Left kidney (tissue), 2 donors: ENCODE measurements around the gene CACNB4. TPM values are rescaled to one million over a fixed set of nuclear protein-coding genes. Genes with fewer than 3 reads are reported as not detected.
"Not testable (repeated sequence)": the region's sequence is repeated elsewhere in the genome, so short reads cannot be mapped to it uniquely, and the experiment has no call there.

ENCODE experiments used
- DNase-seq: peaks from one replicate; pipeline ENCODE4 v3.0.0-alpha.2; 2013
- polyA plus RNA-seq: library from polyadenylated mRNA; unstranded; fragments of 120-200 nt; gene quantifications from one replicate; pipeline ENCODE4 v1.2.1, GENCODE V29; 2013; ENCODE audit not compliant: insufficient read length

Gene CACNB4
- polyA plus RNA-seq, 1 donor, result 15.5 TPM

DNA sequence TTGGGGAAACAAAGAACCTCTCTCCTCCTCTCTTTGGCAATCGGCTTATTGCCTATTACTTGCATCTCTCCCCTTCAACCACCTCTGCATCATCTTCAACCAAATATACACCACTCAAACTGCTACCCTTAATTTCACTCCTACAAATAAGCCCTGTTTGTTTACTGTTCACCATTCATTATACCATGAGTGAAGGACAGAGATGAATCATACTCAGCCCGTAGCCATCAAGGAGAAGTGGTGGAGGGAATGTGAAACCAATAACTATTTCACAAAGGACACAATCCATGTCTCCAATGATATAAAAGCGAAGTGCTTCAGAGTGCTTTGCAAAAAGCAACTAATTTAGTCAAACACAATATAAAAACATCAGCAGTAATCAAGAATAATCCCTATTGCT is 76.8 kb downstream of the CACNB4 start:
- DNase-seq, result no peak

DNA sequence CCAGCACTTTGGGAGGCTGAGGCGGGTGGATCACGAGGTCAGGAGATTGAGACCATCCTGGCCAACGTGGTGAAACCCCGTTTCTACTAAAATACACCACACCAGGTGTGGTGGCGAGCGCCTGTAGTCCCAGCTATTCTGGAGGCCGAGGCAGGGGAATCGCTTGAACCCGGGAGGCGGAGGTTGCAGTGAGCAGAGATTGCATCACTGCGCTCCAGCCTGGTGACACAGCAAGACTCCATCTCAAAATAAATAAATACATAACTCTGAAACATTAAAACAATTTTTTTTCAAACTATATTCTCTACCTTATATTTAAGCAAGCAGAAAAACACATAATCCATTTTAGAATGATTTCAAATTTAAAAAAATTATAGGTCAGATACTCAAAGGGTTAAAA is 77.8 kb downstream of the CACNB4 start:
- not testable (repeated sequence) for DNase-seq

DNA sequence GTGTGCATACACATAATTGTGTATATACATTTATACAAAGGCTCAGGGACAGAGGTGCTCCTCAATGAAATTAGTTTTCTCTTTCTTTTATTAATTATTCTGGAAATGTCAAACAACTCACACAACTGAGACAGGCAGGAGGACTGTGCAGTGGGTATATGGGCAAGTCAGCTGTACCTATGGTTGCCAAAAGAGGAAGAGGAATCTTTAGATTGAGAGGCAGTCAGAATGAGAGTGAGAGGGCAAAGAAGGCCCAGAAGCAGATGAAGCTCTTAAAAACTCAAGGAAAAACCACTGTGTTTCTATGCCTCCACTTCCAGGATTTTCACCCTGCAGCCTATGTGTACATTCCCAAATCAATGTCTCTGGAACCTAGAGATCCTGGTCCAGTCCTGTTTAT is 79.1 kb downstream of the CACNB4 start:
- DNase-seq, result no peak

- DNase-seq, result no peak
Observed at GRCh38 chr2:152016181-152017120, 82.4 kb downstream of the CACNB4 start.

GRCh38 chr2:152015552-152015951 is 83.3 kb downstream of the CACNB4 start:
- no peak for DNase-seq

- no peak for DNase-seq
Observed at GRCh38 chr2:152012697-152013096, 86.1 kb downstream of the CACNB4 start.

DNA sequence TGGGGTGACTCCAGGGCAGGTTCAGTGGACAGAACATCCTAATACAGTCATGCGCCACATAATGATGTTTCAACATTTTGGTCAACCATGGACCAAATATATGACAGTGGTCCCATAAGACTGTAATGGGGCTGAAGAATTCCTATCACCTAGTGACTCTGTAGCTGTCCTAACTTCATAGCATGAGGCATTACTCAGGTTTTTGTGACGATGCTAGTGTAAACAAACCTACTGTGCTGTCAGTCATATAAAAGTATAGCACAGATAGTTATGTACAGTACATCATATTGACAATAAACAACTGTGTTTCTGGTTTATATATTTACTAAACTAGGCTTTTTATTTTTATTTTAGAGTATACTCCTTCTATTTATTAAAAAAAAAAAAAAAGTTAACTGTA is 87.1 kb downstream of the CACNB4 start:
- no peak for DNase-seq

GRCh38 chr2:152005607-152006006 is 93.2 kb downstream of the CACNB4 start:
- no peak for DNase-seq

DNA sequence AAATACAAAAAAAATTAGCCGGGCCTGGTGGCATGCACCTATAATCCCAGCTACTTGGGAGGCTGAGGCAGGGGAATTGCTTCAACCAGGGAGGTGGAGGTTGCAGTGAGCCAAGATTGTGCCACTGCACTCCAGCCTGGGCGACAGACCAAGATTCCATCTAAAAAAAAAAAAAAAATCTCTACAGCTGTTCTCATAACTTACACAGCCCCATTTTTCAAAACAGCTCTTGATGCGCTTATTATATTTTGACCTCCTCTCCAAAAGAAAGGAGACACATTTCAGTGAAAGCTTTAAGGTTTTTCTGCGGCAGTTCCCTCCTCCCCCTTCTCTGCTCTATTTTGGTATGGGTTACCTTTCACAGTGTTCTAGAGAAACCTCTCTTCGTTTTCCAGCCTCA is 95.6 kb downstream of the CACNB4 start:
- not testable (repeated sequence) for DNase-seq

DNA sequence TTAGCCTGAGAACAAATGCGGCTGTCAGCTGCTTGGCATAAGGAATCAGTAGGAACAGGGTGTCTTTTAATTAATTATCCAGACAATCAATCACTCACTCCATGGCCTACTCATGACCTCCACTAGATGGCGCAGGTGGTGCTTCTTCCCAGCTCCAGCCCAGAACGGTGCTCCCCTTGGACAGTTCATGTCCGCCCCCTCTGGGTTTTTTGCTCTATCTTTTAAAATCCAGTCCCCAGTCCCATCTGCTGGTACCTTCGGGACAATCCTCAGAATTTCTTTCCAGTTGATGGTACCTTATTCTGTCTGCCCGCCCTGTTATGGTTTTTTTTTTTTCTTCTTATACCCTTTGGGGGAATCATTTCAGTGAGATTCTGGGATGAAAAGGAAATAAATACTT is 99.8 kb downstream of the CACNB4 start:
- no peak for DNase-seq

DNA sequence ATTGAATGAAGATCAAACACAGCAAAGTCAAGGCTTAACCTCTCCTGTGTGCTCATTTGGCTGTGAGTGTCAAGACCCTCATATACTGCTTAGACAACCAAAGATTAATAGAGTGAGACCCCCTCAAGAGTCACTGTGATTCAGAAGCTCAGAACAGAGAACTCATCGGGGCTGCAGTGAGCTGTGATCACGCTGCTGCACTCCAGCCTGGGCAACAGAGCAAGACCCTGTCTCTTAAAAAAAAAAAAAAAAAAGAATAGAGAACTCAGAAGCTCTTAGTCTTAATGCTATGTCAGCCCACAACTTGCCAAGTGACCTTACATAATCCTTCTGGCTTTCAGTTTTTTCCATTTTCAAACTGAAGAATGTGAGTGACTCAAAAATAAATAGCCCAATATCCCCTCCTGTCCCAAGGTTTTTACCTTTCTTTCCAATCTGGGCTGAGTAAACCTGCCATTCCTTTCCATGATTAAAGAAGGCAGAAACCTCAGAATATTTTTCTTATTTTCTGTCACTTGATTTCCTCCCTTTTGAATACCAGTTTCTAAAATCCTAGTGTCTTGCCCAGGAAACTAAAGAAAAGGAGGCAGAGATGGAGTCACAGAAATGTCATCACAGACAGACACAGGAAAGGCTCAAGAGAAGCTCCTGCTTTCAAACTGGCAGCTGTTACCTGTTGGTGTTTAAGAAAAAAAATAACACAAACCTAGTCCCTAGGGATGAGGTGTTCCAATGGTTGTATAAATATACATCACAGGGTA is 102.4 kb downstream of the CACNB4 start:
- DNase-seq, result no peak

DNA sequence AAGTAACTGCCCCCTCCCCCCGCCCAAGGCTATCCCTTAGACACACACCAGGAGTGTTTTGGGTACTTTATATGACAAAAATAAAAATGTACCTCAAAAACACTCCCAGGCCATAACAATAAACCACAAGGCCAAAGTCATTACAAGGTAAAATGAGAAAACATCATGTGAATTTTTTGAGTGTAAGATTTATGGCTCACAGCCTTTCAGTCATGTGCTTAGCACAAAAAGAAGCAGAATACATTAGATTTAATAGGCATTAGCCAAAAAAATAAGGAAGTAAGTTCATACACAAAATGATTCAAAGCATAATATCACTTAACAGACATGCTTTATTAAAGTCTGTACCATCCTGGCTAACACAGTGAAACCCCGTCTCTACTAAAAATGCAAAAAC is 103.7 kb downstream of the CACNB4 start:
- DNase-seq, result no peak

DNA sequence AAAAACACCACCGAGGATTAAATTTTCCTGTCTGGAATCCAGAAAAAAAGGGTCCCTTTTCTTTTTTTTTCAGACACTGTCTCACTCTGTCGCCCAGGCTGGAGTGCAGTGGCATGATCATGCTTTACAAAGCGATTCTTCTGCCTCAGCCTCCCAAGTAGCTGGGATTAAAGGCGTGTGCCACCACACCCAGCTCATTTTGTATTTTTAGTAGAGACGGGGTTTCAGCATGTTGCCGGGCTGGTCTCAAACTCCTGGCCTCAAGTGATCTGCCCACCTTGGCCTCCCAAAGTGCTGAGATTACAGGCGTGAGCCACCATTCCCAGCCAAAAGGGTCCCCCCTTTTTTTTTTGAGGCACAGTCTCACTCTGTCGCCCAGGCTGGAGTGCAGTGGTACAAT is 104.7 kb downstream of the CACNB4 start:
- DNase-seq, result not testable (repeated sequence)

DNA sequence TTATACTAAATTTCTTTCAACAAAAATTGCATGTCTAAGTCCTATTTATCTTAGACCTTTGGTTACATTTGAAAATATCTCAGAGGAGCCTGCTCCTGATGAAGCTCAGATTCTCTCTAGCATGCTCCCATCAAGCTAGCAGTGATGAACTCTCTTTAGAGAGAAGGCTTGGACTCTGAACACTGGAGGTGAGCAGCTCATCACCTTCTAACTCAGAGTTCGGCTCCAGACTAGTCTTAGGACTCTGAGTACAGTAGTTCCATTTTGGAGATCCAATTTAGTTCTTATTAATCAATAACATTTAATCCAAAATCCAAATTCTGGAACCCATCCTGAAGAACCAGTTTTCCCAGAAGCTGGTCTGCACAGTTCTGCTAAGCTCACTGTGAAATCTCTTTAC is 107.8 kb downstream of the CACNB4 start:
- DNase-seq, result no peak

GRCh38 chr2:151989378-151989777 is 109.5 kb downstream of the CACNB4 start:
- DNase-seq, result no peak

- no peak for DNase-seq
Observed at GRCh38 chr2:151987484-151987883, 111.4 kb downstream of the CACNB4 start.

DNA sequence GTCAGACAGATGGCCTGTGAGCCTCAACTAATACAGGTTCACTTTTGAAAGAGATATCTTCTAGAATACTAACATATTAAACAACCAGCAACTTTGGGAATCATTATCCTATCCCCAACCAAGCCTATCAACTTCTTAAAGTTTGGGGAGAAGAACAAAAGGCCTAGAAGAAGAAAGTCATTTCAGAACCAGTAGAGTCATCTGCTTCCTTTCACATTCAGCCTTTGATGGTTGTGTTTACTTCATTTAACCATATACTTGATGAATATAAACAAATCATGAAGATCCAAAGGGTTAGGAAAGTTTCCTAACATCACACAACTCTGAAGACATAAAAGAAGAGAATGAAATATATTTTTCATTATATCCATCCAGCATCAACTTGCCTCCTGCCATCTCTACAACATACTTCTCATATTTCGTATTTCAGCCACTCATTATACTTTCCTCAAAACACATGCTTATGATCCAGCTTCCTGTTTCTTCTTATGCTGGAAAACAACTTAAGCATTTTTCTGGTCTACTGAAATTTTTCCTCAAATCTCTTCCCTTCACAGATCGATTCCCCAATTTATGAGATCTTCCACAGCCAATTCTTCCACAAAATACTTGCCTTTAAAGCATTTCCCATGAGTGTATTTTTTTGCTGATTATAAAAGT is 114.3 kb downstream of the CACNB4 start:
- no peak for DNase-seq

DNA sequence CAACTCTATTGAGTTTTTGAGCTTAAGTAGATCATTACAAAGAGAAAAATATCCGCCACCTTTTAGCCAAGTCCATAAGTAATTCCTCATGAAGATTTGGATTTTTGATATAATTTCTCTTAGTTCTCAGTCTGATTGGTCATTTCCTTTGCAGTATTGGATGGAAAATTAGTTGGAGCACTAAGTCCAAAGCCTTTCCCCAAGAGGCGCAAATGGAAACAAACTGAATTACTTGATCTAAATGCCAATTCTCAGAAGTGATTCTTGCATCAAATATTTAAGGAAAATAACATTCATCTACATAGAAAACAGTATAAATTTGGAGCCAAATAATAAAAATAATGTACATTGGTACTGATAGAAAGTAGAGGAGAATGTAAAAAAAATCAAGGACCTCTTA is 115.6 kb downstream of the CACNB4 start:
- DNase-seq, result no peak

DNA sequence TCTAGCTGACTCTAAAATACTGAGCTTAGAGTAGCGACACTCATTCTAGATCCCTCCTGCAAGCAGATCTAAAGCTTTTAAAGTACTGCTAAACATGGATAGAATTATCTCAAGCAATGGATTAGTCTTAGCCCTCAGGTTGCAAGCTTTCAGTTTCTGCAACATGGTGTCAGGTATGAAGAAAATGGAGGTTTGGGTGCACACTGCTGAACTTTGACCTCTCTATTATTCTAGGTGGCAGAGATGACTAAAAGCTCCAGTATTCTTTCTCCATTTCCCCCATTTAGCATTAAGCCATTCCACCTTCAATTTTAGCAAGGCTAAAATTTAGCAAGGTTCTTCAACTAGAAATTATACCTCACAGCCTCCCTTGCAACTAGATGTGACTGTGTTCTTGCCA is 117.0 kb downstream of the CACNB4 start:
- no peak for DNase-seq

DNA sequence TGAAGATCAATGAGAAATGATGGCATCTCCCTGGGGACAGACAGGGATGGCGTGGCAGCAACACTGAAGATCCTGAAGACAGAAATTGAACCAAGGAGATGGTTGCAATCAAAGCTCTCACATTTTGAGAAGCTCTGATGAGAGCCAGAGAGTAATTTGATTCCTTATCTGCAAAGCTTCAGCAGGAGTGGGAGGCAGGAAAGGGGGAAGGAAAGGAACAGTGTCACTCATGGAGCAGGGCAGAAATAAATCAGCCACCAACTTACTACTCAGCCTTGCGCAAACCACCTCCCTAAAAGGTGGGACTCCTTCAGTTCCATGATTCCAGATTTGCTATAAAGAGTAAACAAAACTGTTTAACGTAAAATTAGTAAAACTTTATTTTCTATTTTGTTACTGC is 119.2 kb downstream of the CACNB4 start:
- DNase-seq, result no peak

DNA sequence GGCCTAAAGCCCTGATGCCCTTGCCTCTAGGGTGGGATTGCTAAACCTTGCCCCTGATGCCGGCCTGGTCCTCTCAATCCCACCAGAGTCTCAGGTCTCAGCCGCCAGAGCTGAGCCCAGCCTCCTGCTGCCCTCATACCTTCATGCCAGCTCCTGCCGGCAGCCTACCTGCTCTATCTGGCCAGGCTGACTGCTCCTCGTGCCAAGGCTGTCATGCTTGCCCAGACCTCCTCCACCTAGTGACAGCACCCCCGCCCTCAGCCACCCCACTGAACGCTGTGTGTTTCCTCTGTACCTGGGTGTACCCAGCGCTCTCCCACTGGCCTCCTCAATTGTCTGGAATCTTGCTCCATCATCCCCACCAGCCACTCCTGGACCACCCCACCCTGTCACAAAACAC is 120.1 kb downstream of the CACNB4 start:
- DNase-seq, result no peak

- DNase-seq, result no peak
Observed at GRCh38 chr2:151977631-151978030, 121.2 kb downstream of the CACNB4 start.

- no peak for DNase-seq
Observed at GRCh38 chr2:151976945-151977353, 121.9 kb downstream of the CACNB4 start.
